ENCODE measurements around the gene ZNF304. TPM values are rescaled to one million over a fixed set of nuclear protein-coding genes. Genes with fewer than 3 reads are reported as not detected.

Gene ZNF304
- total and polyA plus RNA-seq, 2 of the 13 experiments (the other 11 are each of a cell fraction or from before 2014, with no cell fraction given) = 3.4 to 8.0 TPM

DNA sequence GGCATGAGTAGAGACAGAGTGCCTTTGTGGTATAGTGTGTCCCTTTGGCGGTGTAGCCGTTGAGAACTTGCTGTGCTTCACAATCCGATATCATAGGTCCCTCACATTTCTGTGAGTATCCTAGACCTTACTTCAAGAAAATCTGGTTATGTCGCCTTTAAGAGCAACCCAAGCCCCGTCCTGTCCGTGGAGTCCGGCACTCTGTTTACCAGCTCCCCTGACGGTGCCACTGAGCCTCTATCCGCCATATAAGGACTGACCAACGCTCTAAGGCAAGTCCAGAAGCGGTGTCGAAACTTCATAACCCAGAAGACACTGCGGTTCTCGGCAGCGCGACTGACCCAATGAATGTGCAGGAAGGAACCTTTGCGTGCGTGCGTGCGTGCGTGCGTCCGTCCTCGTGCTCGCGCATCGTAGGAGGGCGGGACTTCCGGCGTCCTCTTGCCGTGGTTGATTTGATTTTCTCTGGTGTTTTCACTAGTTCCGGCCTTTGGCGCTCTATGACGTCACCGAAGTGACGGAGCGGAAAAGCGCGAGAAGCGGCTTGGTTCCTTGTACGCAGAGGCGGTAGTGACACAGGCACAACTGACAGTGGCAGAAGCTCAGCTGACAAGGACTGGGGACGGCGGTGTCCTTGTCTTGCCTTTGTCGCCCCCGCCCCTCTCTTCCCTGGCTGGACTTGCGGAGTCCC is 12.1 kb downstream of the ZNF304 start, which contains the start of the genes TRAPPC2B and ZNF547 (continued):
- TF ChIP-seq, protein P1, sequence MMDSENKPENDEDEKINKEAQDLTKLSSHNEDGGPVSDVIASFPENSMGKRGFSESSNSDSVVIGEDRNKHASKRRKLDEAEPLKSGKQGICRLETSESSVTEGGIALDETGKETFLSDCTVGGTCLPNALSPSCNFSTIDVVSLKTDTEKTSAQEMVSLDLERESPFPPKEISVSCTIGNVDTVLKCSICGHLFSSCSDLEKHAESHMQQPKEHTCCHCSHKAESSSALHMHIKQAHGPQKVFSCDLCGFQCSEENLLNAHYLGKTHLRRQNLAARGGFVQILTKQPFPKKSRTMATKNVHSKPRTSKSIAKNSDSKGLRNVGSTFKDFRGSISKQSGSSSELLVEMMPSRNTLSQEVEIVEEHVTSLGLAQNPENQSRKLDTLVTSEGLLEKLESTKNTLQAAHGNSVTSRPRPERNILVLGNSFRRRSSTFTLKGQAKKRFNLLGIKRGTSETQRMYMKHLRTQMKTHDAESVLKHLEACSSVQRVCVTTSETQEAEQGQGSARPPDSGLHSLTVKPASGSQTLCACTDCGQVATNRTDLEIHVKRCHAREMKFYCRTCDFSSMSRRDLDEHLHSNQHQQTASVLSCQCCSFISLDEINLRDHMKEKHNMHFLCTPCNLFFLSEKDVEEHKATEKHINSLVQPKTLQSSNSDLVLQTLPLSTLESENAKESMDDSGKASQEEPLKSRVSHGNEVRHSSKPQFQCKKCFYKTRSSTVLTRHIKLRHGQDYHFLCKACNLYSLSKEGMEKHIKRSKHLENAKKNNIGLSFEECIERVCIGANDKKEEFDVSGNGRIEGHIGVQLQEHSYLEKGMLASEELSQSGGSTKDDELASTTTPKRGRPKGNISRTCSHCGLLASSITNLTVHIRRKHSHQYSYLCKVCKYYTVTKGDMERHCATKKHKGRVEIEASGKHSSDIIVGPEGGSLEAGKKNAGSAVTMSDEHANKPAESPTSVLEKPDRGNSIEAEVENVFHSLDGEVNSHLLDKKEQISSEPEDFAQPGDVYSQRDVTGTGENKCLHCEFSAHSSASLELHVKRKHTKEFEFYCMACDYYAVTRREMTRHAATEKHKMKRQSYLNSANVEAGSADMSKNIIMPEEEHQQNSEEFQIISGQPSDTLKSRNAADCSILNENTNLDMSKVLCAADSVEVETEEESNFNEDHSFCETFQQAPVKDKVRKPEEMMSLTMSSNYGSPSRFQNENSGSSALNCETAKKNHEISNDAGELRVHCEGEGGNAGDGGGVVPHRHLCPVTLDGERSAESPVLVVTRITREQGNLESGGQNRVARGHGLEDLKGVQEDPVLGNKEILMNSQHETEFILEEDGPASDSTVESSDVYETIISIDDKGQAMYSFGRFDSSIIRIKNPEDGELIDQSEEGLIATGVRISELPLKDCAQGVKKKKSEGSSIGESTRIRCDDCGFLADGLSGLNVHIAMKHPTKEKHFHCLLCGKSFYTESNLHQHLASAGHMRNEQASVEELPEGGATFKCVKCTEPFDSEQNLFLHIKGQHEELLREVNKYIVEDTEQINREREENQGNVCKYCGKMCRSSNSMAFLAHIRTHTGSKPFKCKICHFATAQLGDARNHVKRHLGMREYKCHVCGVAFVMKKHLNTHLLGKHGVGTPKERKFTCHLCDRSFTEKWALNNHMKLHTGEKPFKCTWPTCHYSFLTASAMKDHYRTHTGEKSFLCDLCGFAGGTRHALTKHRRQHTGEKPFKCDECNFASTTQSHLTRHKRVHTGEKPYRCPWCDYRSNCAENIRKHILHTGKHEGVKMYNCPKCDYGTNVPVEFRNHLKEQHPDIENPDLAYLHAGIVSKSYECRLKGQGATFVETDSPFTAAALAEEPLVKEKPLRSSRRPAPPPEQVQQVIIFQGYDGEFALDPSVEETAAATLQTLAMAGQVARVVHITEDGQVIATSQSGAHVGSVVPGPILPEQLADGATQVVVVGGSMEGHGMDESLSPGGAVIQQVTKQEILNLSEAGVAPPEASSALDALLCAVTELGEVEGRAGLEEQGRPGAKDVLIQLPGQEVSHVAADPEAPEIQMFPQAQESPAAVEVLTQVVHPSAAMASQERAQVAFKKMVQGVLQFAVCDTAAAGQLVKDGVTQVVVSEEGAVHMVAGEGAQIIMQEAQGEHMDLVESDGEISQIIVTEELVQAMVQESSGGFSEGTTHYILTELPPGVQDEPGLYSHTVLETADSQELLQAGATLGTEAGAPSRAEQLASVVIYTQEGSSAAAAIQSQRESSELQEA (CRISPR knock-in tag; IDR thresholded peaks at IDR 0.05; ENCODE audit: not compliant biosample characterization) = no peak
- peak; percentile 90 for TF ChIP-seq ASH2L (IDR thresholded peaks at IDR 0.05; ENCODE audit: insufficient read length, low read depth, low read length)
- TF ChIP-seq ZNF296 (CRISPR knock-in tag; conservative IDR thresholded peaks at IDR 0.05) = no peak
- TF ChIP-seq, protein P2, sequence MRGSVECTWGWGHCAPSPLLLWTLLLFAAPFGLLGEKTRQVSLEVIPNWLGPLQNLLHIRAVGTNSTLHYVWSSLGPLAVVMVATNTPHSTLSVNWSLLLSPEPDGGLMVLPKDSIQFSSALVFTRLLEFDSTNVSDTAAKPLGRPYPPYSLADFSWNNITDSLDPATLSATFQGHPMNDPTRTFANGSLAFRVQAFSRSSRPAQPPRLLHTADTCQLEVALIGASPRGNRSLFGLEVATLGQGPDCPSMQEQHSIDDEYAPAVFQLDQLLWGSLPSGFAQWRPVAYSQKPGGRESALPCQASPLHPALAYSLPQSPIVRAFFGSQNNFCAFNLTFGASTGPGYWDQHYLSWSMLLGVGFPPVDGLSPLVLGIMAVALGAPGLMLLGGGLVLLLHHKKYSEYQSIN (CRISPR knock-in tag; IDR thresholded peaks at IDR 0.05; ENCODE audit: borderline replicate concordance) = no peak
- TF ChIP-seq MXD4 (CRISPR knock-in tag; IDR thresholded peaks at IDR 0.05) = 0 out of 2 replicates have a peak, but pooled peaks have one; percentile 11
- peak; percentile 85; the same call in 1 of the 2 replicates for TF ChIP-seq ZNF337 (CRISPR knock-in tag; IDR thresholded peaks at IDR 0.05; ENCODE audit: borderline replicate concordance, low read depth)
- peak; percentile 95 for TF ChIP-seq GATAD1 (CRISPR knock-in tag; IDR thresholded peaks at IDR 0.05)
- no peak for TF ChIP-seq BRD4 (CRISPR knock-in tag; IDR thresholded peaks at IDR 0.05)
- TF ChIP-seq ZNF326 (CRISPR knock-in tag; IDR thresholded peaks at IDR 0.05; ENCODE audit: borderline replicate concordance) = no peak
- TF ChIP-seq TRIM24 (CRISPR knock-in tag; IDR thresholded peaks at IDR 0.05) = no peak
- TF ChIP-seq, protein P3, sequence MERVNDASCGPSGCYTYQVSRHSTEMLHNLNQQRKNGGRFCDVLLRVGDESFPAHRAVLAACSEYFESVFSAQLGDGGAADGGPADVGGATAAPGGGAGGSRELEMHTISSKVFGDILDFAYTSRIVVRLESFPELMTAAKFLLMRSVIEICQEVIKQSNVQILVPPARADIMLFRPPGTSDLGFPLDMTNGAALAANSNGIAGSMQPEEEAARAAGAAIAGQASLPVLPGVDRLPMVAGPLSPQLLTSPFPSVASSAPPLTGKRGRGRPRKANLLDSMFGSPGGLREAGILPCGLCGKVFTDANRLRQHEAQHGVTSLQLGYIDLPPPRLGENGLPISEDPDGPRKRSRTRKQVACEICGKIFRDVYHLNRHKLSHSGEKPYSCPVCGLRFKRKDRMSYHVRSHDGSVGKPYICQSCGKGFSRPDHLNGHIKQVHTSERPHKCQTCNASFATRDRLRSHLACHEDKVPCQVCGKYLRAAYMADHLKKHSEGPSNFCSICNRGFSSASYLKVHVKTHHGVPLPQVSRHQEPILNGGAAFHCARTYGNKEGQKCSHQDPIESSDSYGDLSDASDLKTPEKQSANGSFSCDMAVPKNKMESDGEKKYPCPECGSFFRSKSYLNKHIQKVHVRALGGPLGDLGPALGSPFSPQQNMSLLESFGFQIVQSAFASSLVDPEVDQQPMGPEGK (CRISPR knock-in tag; IDR thresholded peaks at IDR 0.05) = peak; percentile 20; the same call in 1 of the 2 replicates
- peak; percentile 83 for TF ChIP-seq TEAD3 (CRISPR knock-in tag; optimal IDR thresholded peaks at IDR 0.05; ENCODE audit: borderline replicate concordance)
- TF ChIP-seq, protein P4, sequence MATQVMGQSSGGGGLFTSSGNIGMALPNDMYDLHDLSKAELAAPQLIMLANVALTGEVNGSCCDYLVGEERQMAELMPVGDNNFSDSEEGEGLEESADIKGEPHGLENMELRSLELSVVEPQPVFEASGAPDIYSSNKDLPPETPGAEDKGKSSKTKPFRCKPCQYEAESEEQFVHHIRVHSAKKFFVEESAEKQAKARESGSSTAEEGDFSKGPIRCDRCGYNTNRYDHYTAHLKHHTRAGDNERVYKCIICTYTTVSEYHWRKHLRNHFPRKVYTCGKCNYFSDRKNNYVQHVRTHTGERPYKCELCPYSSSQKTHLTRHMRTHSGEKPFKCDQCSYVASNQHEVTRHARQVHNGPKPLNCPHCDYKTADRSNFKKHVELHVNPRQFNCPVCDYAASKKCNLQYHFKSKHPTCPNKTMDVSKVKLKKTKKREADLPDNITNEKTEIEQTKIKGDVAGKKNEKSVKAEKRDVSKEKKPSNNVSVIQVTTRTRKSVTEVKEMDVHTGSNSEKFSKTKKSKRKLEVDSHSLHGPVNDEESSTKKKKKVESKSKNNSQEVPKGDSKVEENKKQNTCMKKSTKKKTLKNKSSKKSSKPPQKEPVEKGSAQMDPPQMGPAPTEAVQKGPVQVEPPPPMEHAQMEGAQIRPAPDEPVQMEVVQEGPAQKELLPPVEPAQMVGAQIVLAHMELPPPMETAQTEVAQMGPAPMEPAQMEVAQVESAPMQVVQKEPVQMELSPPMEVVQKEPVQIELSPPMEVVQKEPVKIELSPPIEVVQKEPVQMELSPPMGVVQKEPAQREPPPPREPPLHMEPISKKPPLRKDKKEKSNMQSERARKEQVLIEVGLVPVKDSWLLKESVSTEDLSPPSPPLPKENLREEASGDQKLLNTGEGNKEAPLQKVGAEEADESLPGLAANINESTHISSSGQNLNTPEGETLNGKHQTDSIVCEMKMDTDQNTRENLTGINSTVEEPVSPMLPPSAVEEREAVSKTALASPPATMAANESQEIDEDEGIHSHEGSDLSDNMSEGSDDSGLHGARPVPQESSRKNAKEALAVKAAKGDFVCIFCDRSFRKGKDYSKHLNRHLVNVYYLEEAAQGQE (IDR thresholded peaks at IDR 0.05; ENCODE audit: borderline replicate concordance in 1 of 2, low read depth in 1 of 2, low read length in 2 of 2) = no peak

All from HepG2 (cell line).